Fibroblast of the aortic adventitia (primary cell): Measurements from ENCODE around the gene DET1. TPM values are rescaled to one million over a fixed set of nuclear protein-coding genes. Genes with fewer than 3 reads are reported as not detected.

ENCODE experiments used
- DNase-seq: peaks from one replicate; pipeline ENCODE4 v3.0.0-alpha.2; 2010; ENCODE audit warnings: low read depth
- H3K4me3 ChIP-seq: 2 replicates; pipeline ENCODE4 v1.5.1; 2011; ENCODE audit warnings: low read depth, mild to moderate bottlenecking, control low read depth, low read length, moderate library complexity
- CTCF ChIP-seq: IDR thresholded peaks from 2 replicates; pipeline ENCODE4 v1.5.1; 2011; ENCODE audit warnings: mild to moderate bottlenecking, low read length, control low read depth, inconsistent platforms; ENCODE audit not compliant: insufficient read depth
- total RNA-seq: library from RNA; depleted of rRNA; stranded (reverse); fragments of >200 nt; gene quantifications from 2 replicates; pipeline ENCODE4 v1.2.3, GENCODE V29; 2012; ENCODE audit warnings: low replicate concordance

Gene DET1
- 6.1 and 11.5 TPM in 2 replicates for total RNA-seq

GRCh38 chr15:88546248-88547129, at the start of gene DET1:
DET1 (minus strand) TSS chr15:88546681; CDS start chr15:88531705, 14,976 bp downstream.
- peak; percentile 85 for TF ChIP-seq CTCF
- peak; percentile 94 for DNase-seq

GRCh38 chr15:88591384-88591783, 44.9 kb upstream of the DET1 start:
- no peak for TF ChIP-seq CTCF
- H3K4me3 ChIP-seq: no peak overlapping the region
- no peak for DNase-seq

More at GRCh38 chr15:88546248-88547129, at the start of gene DET1:
- peak within 1 kb of the TSS; percentile 72 for H3K4me3 ChIP-seq

GRCh38 chr15:88590759-88591158, 44.3 kb upstream of the DET1 start:
- DNase-seq: no peak
- H3K4me3 ChIP-seq: no peak overlapping the region
- TF ChIP-seq CTCF: no peak

- DNase-seq: peak; percentile 37
- H3K4me3 ChIP-seq: no peak overlapping the region
- TF ChIP-seq CTCF: no peak
Measured at GRCh38 chr15:88586401-88587162, 40.1 kb upstream of the DET1 start.

- DNase-seq: no peak
- H3K4me3 ChIP-seq: no peak overlapping the region
- TF ChIP-seq CTCF: no peak
Measured at GRCh38 chr15:88580532-88580931, 34.1 kb upstream of the DET1 start.

- DNase-seq: no peak
- H3K4me3 ChIP-seq: no peak overlapping the region
- TF ChIP-seq CTCF: no peak
Measured at GRCh38 chr15:88579322-88579721, 32.8 kb upstream of the DET1 start.
